K562 (cell line): ENCODE results near the gene EFHC2.

Experiments used
- CHD1 ChIP-seq: fragments of 200-600 bp; sonication (generic); IDR thresholded peaks from one replicate; pipeline ENCODE4 v1.6.1; 2012; ENCODE audit warnings: mild to moderate bottlenecking, moderate library complexity, low read length, inconsistent platforms
- CREB1 ChIP-seq, 2 experiments: sonication (generic) in 1 of 2; formaldehyde crosslinking in 1 of 2; IDR thresholded peaks; 2 replicates each; pipeline versions ENCODE4 v1.6.1 to v1.8.0; 2012 to 2022; ENCODE audit warnings: inconsistent platforms in 1 of 2, mild to moderate bottlenecking in 1 of 2, missing genetic modification reagents in 1 of 2, moderate library complexity in 1 of 2
- KDM1A ChIP-seq, 2 experiments: fragments of 450-650 bp; IDR thresholded peaks; 2 replicates each; pipeline ENCODE4 v1.6.1; 2016; ENCODE audit warnings: mild to moderate bottlenecking in 2 of 2

GRCh38 chrX:44099366-44099765, 244.1 kb downstream of the EFHC2 start:
- no peak for TF ChIP-seq CHD1
- TF ChIP-seq KDM1A (IDR thresholded peaks at IDR 0.05), result no peak
- TF ChIP-seq CREB1 (IDR thresholded peaks at IDR 0.05), result no peak
- TF ChIP-seq CREB1 (CRISPR knock-in tag; IDR thresholded peaks at IDR 0.05), result no peak
